Sigmoid colon (tissue), 7 donors: Measurements from ENCODE around the gene USF1. TPM values are rescaled to one million over a fixed set of nuclear protein-coding genes. Genes with fewer than 3 reads are reported as not detected.

Experiments
- DNase-seq: peaks from one replicate; pipeline ENCODE4 v3.0.0-alpha.2; 2019
- H3K27ac ChIP-seq, 4 donors: fragments of 200-600 bp; sonication (generic); one replicate each; pipeline ENCODE4 v1.5.1; 2016 to 2019; ENCODE audit warnings: mild to moderate bottlenecking in 1 of 4
- H3K27me3 ChIP-seq, 3 donors: fragments of 200-600 bp; sonication (generic); one replicate each; pipeline ENCODE4 v1.5.1; 2019; ENCODE audit warnings: mild to moderate bottlenecking in 1 of 3
- H3K36me3 ChIP-seq, 4 donors: fragments of 200-600 bp; sonication (generic); one replicate each; pipeline ENCODE4 v1.5.1; 2016 to 2019
- H3K4me1 ChIP-seq, 4 donors: fragments of 200-600 bp; sonication (generic); one replicate each; pipeline ENCODE4 v1.5.1; 2017 to 2019
- H3K4me3 ChIP-seq, 4 donors: fragments of 200-600 bp; sonication (generic); one replicate each; pipeline ENCODE4 v1.5.1; 2017 to 2019; ENCODE audit warnings: mild to moderate bottlenecking in 2 of 4, moderate library complexity in 1 of 4
- H3K9me3 ChIP-seq, 4 donors: fragments of 200-600 bp in 3 of 4; sonication (generic) in 3 of 4; one replicate each; pipeline versions ENCODE4 v1.5.1 to v1.6.1; 2013 to 2019
- CTCF ChIP-seq, 4 experiments: fragments of 450-650 bp in 3 of 4; fragments of 200-600 bp in 1 of 4; IDR thresholded peaks; one replicate each; pipeline ENCODE4 v1.5.1; 2016 to 2019; ENCODE audit warnings: antibody characterized with exemption in 4 of 4, mild to moderate bottlenecking in 3 of 4, moderate library complexity in 2 of 4
- EP300 ChIP-seq, 4 donors: sonication (generic); formaldehyde crosslinking; IDR thresholded peaks; one replicate each; pipeline ENCODE4 v1.6.1; 2017; ENCODE audit warnings: antibody characterized with exemption in 4 of 4
- POLR2A ChIP-seq, 2 donors: fragments of 450-650 bp; IDR thresholded peaks; one replicate each; pipeline ENCODE4 v1.6.1; 2016; ENCODE audit warnings: antibody characterized with exemption in 2 of 2, mild to moderate bottlenecking in 2 of 2, moderate library complexity in 2 of 2
- POLR2AphosphoS5 ChIP-seq, 4 donors: sonication (generic); formaldehyde crosslinking; IDR thresholded peaks; one replicate each; pipeline ENCODE4 v1.6.1; 2017; ENCODE audit warnings: antibody characterized with exemption in 4 of 4
- WGBS, 2 donors: extraction: QIAGEN DNeasy Blood & Tissue Kit; methylation state at CpG; one replicate each; pipeline ENCODE4 v1.1.7; 2013; 5-methylcytosine and 5-hydroxymethylcytosine counted together
- intact Hi-C: fragments of 100-400 bp; cut with DNase I; formaldehyde crosslinking; loops from one replicate; pipeline ENCODE4 v1.15.1; 2023
- polyA plus RNA-seq, 3 donors: library from polyadenylated mRNA; stranded (reverse); fragments of 200-250 nt; gene quantifications; one replicate each; pipeline ENCODE4 v1.2.3, GENCODE V29; 2013
- total RNA-seq, 4 donors: library from RNA; depleted of rRNA; stranded (reverse); fragments of >200 nt; gene quantifications; one replicate each; pipeline ENCODE4 v1.1.0, GENCODE V29; 2016
- donor health status: healthy with polysubstance abuse.
- donor health status: Bipolar disorder and iron deficiency.
- donor health status: healthy.

USF1 gene
- total and polyA plus RNA-seq, 7 donors = 25.8 to 84.6 (median 62.4) TPM

GRCh38 chr1:161073474-161074121 is 27.8 kb upstream of the USF1 start:
- H3K4me1 ChIP-seq = no peaks in the 10 kb centered on the region
- H3K9me3 ChIP-seq = no peaks in the 10 kb centered on the region
- no peak for DNase-seq
- TF ChIP-seq POLR2AphosphoS5 (IDR thresholded peaks at IDR 0.05) (no peak), EP300 (IDR thresholded peaks at IDR 0.05) (no peak), POLR2A (IDR thresholded peaks at IDR 0.05) (no peak), CTCF (IDR thresholded peaks at IDR 0.05) (no peak)
- intact Hi-C loops = no loop called here
- no peak overlapping the region for H3K4me3 ChIP-seq
- WGBS, 2 donors = 38 to 63% methylated on average over 7 of the region's 7 CpGs
- H3K36me3 ChIP-seq = no peaks in the 10 kb centered on the region
- no peak overlapping the region for H3K27ac ChIP-seq
- H3K27me3 ChIP-seq = no peaks in the 10 kb centered on the region

GRCh38 chr1:161072751-161073449 is 27.1 kb upstream of the USF1 start:
- intact Hi-C loops = no loop called here
- Histone ChIP-seq H3K36me3 (no peaks in the 10 kb centered on the region), H3K27me3 (no peaks in the 10 kb centered on the region), H3K9me3 (no peaks in the 10 kb centered on the region), H3K27ac (no peak overlapping the region), H3K4me1 (no peaks in the 10 kb centered on the region), H3K4me3 (no peak overlapping the region)
- no peak for TF ChIP-seq POLR2A (IDR thresholded peaks at IDR 0.05)
- TF ChIP-seq EP300 (IDR thresholded peaks at IDR 0.05) = no peak
- TF ChIP-seq POLR2AphosphoS5 (IDR thresholded peaks at IDR 0.05) = no peak
- TF ChIP-seq CTCF (IDR thresholded peaks at IDR 0.05) = no peak
- DNase-seq = no peak
- 95 to 96% methylated on average over 19 of the region's 19 CpGs for whole genome bisulfite sequencing, 2 donors

- Histone ChIP-seq H3K4me3 (no peak overlapping the region), H3K4me1 (no peaks in the 10 kb centered on the region), H3K36me3 (no peaks in the 10 kb centered on the region), H3K27me3 (no peaks in the 10 kb centered on the region), H3K9me3 (no peaks in the 10 kb centered on the region), H3K27ac (no peak overlapping the region)
- no peak for DNase-seq
- TF ChIP-seq CTCF (IDR thresholded peaks at IDR 0.05) (peak in 2 of 4 experiments; percentile 13 to 15), POLR2AphosphoS5 (IDR thresholded peaks at IDR 0.05) (no peak), EP300 (IDR thresholded peaks at IDR 0.05) (no peak), POLR2A (IDR thresholded peaks at IDR 0.05) (no peak)
- intact Hi-C loops = no loop called here
- 67 to 72% methylated on average over 9 of the region's 9 CpGs for WGBS, 2 donors
Measured at GRCh38 chr1:161071886-161072371, 26.2 kb upstream of the USF1 start.

- H3K4me1 ChIP-seq = no peaks in the 10 kb centered on the region
- H3K4me3 ChIP-seq = no peak overlapping the region
- TF ChIP-seq POLR2A (IDR thresholded peaks at IDR 0.05) = no peak
- no peak for TF ChIP-seq CTCF (IDR thresholded peaks at IDR 0.05)
- no peak for TF ChIP-seq EP300 (IDR thresholded peaks at IDR 0.05)
- TF ChIP-seq POLR2AphosphoS5 (IDR thresholded peaks at IDR 0.05) = no peak
- no peaks in the 10 kb centered on the region for H3K36me3 ChIP-seq
- H3K27me3 ChIP-seq = no peaks in the 10 kb centered on the region
- no peak overlapping the region for H3K27ac ChIP-seq
- 94 to 95% methylated on average over 4 of the region's 4 CpGs for WGBS, 2 donors
- no peaks in the 10 kb centered on the region for H3K9me3 ChIP-seq
- no peak for DNase-seq
- intact Hi-C loops = no loop called here
Measured at GRCh38 chr1:161070761-161071160, 25.0 kb upstream of the USF1 start.
